Loucy (cell line): ENCODE results near the gene SUSD5.

ENCODE experiments used
- CTCF ChIP-seq: fragments of 200-600 bp; sonication (generic); conservative IDR thresholded peaks from 2 replicates; pipeline ENCODE4 v1.5.1; 2014; ENCODE audit warnings: mild to moderate bottlenecking, antibody characterized with exemption, low read length
- EZH2phosphoT487 ChIP-seq: fragments of 200-600 bp; IDR thresholded peaks from 2 replicates; pipeline ENCODE4 v1.6.1; 2018; ENCODE audit warnings: antibody characterized with exemption, mild to moderate bottlenecking, moderate library complexity, borderline replicate concordance

GRCh38 chr3:33209357-33209756 is 9.3 kb downstream of the SUSD5 start:
- TF ChIP-seq EZH2phosphoT487 (no peak), CTCF (no peak)
